Kasumi-1 (cell line): Measurements from ENCODE around the gene PYCR2.
"Not testable (repeated sequence)": the region's sequence is repeated elsewhere in the genome, so short reads cannot be mapped to it uniquely, and the experiment has no call there.

Source experiments
- DNase-seq, 2 experiments: peaks; one replicate each; lab custom pipeline; 2025; lab: John Stamatoyannopoulos, UW

Gene PYCR2

DNA sequence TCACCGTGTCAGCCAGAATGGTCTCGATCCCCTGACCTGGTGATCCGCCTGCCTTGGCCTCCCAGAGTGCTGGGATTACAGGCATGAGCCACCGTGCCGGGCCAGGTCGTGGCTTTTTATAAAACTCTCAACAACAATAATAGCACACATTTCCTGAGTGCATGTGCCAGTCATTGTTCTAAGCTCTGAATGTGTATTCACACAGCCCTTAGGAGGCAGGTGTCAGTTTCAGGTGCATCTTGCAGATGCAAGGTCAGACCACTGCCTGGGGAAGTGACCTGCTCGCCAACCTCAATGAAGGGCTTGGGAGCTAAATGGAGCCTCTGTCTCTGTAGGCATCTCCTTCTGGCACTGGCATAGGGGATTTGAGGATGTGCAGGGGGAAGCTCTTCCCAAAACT lies 18.5 kb upstream of the PYCR2 start:
- no peak for DNase-seq

DNA sequence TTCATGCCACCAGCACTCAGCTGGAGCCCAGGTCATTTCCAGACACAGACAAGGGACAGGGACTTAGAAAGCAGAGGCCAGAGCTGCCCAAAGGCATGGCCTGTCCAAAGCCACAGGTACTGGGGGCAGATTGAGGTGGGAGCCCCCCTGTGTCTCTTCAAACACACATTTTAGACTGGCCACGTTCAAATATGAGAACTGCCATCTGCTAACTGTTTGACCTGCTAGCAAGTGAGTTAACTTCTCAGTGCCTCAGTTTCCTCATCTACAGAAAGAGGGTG lies 17.8 kb upstream of the PYCR2 start:
- DNase-seq = no peak

DNA sequence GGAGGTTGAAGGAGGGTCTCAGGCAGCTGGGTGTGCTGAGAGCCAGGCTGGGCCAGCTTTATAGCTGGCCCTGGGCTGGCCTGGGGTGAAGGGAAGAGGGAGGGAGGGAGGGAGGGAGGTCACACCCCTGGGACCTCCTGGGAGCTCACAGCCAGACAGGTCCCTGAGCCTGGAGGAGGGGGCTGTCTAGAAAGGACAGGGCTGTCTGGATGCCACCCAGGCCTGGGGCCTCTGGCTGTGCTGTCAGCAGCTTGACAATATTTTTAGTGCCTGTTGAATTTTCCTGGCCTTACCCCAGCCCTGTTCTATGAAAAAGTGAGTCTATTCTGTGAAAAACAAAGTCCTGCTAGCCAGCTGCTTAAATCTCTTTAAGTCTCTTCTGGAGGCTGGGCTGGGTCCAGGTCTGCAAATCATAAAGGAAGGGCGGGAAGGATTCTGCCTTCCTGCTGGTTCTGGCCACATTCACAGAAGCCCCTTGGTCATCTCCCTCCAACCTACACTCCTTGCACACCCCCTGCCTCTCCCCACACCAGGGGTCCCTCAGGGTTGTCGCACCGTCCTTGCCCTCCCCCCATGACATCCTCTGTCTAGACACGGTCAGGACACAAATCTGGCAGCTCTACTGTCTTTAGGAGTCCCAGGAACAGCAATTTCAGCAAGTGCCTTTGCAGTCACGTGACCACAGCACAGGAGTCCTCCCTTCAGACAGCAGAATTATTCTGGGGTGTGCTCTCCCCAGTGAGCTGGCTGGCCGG lies 17.3 kb upstream of the PYCR2 start, which contains the start of gene LEFTY2:
LEFTY2 (minus strand) TSS at position 34 of the 755 bp plus-strand sequence. CDS start 80 bp downstream, outside the sequence.
- DNase-seq = no peak

DNA sequence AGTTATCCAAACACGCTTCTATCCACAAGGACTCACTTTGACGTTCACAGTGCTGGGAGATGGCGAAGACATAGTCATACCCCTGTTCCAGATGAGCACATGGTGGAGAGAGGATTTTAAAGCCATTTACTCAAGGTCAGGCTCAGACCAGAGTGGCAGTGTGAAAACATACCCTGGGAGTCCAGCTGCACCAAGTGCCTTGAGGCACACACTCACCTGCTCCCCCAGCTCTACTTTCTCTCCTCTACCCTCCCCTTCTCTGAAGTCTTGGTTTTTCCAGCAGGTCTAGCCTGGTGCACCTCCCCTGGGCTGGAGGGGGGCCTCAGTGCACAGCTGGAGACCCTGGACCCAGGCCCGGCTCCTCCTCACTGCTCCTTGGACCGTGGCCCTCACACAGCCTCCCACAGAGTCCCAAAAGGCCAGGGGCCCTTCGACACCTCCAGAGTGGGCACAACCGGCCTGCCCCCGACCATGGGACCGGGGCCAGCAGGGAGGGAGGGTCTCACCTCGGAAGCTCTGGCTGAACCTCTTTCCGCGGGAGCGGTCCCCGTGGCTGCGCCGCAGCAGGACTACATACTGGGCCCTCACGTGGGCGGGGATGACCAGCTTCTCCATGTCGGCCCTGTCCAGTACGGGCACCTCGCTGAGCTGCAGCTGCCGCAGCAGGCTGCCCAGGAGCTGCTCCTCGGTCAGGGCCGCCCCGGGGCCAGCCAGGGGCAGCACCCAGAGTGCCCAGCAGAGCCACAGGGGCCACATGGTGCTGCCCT lies 16.5 kb upstream of the PYCR2 start:
- DNase-seq = no peak

DNA sequence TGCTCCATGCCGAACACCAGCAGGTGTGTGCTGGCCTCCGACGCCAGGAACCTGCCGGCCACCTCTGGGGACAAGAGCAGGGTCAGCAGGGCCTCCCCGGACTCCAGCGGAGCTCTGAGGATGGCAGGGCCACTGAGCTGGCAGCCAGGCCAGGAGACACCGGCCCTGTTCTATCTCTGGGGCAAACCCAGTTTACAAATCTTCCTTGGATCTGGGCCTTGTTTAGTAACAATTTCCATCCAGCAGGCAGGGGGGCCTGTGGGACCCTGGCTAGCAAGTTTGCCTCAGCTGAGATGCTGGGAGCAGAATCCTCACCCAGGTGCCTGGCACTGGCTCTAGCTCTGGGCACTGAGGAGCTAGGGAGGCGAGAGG lies 15.9 kb upstream of the PYCR2 start:
- not testable (repeated sequence) for DNase-seq

DNA sequence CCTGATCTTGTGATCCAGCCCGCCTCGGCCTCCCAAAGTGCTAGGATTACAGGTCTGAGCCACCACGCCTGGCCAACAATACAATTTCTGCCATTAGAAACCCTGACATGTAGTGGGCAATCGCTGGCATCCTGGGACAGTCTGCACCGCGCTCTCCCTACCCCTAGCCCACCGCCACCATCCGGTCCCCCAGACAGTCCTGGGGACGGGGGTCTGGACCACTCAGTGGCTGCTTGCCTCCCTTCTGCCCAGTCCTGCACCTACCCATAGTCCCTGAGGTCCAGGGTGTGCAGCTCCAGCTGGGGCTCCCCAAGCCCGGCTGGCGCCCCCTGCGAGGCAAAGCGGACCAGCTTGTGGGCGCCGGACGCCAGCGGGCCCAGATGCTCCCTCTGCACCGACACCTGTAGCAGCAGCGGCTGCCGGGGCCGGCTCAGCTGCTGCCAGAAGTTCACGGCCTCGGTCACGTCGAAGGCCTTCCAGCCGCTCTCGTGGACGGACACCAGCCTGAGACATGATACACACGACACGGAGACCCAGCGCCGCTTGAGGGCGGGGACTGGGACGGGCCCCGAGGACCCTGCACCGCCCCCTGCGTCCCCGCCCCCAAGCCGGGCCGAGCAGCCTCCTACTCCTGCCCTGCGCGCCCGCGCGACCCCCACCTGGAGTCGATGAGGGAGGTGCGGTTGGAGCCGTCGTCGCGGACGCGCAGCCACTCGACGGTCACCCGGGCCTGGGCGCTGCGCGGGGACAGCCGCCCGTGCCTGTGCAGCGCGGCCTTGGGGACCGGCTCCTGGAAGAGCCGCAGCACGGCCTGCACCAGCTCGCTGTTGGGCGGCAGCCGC lies 15.3 kb upstream of the PYCR2 start:
- not testable (repeated sequence) for DNase-seq

DNA sequence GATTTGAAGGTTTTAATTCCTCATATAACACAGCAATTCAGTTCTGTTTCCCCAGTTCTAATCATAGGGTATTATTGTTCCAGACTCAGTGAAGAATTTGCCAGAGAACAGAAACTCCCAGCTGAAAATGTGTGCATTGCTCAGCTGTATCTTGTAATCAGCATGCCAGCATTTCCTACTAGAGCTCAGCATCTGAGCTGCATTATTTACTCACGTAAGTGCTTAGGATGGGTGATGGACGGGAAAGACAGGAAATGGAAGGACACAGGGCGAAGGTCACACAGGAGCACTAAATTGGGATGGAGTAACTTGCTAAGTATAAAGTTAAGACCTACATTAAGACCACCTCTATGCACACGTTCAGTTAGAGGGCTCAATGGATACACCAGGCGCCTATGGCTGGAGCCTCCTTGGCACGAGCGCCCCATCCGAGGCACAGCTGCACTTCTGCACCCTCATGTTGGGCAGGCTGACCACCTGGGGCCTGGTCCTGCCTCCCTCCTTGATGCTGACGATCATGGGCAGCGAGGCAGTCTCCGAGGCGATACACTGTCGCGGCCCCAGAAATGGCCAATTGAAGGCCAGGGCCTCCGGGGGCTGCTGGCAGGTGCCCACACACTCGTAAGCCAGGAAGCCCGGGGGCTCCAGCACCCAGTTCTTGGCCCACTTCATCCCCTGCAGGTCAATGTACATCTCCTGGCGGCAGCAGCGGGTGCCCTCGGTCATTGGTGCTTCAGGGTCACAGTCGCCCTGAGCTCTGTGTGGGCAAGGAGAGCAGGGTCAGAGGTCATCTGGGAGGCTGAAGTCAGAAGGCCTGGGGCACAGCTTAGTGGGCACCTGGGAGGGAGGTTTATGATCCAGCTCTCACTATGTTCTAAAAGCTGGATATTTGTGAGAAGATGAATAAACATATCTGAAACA lies 13.3 kb upstream of the PYCR2 start:
- DNase-seq = no peak

DNA sequence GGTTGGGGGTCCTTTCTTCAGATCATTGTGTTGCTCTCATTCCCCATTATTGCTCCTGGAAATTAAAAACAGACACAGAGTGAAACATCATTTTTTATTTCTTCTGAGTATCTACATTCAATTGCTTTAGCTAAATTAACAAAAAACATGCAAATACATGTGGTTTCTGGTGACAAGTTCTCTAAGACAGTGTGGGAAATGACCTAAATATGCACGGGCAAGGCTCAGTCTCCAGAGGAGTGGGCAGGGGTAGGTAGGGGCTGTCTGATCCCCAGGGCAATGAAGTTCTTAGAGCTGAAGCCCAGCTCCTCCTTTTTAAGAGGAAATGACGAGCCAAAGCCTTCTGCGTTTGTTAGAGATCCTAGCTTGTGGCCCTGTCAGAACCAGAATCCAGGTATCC lies 12.5 kb upstream of the PYCR2 start:
- no peak for DNase-seq

DNA sequence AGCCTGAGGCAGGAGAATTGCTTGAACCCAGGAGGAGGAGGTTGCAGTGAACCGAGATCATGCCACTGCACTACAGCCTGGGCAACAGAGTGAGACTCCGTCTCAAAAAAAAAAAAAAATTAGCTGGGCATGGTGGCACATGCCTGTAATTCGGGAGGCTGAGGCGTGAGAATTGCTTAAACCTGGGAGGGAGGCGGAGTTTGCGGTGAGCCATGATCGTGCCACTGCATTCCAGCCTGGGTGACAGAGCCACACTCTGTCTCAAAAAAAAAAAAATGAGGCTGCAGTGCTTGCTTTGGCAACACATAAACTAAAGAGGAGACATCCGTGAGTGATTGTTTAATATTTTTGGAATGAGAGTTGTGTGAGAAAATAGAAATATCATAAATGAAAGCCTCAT lies 12.0 kb upstream of the PYCR2 start:
- not testable (repeated sequence) for DNase-seq

DNA sequence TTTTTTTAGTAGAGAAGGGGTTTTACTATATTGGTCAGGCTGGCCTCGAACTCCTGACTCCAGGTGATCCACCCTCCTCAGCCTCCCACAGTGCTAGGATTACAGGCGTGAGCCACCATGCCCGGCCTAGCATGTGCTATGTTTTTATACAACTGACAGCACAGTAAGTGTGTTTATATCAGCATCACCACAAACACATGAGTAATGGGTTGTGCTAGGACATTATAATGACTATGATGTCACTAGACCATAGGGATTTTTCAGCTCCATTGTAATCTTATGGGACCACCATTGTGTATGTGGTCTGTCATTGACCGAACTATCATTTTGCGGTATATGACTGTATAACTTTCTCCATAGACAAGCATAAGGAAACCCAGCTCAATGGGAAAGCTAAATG lies 10.7 kb upstream of the PYCR2 start:
- no peak for DNase-seq

DNA sequence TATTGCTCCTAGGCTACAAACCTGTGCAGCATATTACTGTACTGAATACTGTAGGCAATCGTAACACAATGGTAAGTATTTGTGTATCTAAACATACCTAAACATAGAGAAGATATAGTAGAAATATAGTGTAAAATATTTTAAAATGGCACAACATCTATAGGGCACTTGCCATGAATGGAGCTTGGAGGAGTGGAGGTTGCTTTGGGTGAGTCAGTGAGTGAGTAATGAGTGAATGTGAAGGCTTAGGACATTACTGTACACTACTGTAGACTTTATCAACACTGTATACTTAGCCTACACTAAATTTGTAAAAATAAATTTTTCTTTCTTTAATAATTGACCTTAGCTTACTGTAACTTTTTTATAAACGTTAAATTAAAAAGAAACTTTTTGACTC lies 9.0 kb upstream of the PYCR2 start:
- no peak for DNase-seq

DNA sequence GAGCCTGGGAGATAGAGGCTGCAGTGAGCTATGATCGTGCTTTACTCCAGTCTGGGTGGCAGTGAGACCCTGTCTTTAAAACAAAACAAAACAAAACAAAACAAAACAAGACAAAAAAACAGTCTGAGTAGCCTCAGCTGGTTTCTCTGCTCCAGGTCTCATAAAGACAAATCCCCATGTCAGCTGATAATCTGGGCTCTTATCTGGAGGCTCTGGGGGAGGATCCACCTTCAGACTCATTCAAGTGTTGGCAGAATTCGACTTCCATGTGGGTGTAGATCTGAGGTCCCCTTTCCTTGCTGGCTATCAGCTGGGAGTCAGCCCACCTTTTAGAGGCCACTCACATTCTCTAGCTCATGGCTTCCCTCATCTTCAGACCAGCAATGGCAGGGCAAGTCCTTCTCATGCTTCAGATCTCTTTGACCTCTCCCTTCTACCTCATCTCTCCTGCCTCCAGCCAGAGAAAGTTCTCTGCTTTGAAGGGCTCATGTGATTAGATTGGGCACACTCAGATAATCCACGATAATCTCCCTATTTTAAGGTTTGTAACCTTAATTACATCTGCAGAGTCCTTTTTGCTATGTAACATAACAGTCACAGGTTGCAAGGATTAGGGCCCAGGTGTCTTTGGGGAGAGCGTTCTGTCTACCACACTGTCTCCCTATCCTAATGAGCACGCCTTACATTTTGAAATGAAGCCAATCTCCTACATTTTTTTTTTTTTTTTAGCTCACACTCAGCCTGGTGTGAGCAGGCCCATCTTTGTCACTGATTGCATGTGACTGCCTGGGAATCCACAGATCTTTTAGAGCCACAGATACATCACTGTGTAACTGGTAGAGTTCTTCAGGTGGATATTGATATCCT lies 7.5 kb upstream of the PYCR2 start:
- no peak for DNase-seq

DNA sequence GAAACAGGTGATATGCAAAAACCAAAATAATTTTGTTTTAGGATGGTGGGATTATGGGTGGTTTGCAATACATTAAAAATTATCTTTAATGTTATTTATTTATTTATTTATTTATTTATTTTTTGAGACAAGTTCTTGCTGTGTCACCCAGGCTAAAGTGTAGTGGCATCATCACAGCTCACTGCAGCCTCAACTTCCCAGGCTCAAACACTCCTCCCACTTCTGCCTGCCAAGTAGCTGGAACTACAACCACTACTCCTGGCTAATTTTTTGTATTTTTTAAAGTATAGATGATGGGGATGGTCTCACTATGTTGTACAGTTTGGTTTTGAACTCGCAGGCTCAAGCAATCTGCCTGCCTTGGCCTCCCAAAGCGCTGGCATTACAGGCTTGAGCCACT lies 6.5 kb upstream of the PYCR2 start:
- DNase-seq = no peak

DNA sequence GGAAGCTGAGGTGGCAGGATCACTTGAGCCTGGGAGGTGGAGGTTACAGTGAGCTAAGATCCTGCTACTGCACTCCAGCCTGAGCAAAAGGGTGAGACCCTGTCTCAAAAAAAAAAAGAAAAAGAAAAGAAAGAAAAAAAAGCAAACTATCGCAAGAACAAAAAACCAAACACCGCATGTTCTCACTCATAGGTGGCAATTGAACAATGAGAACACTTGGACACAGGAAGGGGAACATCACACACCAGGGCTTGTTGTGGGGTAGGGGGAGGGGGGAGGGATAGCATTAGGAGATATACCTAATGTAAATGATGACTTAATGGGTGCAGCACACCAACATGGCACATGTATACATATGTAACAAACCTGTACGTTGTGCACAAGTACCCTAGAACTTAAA lies 5.4 kb upstream of the PYCR2 start:
- DNase-seq = not testable (repeated sequence)

DNA sequence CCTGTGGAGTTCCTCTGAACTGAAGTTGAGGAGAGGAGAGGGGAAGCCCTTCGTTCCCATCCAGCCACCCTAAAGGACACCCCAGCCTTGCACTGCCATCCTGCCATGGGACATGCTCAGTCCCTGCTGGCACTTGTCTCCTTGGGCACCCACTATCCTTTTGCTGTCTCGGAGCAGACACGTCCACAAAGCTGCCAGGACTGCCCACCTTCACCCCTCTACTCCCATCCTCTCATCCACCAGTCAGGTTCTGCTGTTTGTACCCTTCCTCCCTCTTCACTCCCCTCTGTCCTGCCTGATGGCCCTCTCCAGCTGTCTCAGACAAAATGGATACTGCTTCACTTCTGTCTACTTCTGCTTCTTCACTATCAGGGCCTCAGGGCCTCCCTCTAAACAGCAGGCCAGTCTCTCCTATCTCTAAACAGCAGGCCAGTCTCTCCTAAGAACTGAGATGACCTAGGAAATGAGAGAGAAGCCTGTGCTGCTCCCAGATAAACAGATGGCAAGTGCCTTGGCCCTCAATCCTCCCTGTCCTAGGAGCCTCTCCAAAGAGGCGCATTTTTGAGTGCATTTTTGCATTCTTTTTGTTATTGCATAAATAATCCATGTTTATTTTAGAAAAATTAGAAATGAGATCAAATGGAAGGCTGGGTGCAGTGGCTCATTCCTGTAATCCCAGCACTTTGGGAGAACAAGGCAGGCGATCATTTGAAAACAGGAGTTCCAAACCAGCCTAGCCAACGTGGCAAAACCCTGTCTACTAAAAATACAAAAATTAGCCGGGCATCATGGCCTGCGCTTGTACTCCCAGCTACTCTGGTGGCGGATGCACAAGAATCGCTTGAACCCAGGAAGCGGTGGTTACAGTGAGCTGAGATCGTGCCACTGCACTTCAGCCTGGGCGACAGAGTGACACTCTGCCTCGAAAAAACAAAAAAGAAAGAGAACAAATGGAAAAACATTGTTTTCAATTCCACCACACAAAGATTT lies 4.4 kb upstream of the PYCR2 start:
- DNase-seq = no peak

DNA sequence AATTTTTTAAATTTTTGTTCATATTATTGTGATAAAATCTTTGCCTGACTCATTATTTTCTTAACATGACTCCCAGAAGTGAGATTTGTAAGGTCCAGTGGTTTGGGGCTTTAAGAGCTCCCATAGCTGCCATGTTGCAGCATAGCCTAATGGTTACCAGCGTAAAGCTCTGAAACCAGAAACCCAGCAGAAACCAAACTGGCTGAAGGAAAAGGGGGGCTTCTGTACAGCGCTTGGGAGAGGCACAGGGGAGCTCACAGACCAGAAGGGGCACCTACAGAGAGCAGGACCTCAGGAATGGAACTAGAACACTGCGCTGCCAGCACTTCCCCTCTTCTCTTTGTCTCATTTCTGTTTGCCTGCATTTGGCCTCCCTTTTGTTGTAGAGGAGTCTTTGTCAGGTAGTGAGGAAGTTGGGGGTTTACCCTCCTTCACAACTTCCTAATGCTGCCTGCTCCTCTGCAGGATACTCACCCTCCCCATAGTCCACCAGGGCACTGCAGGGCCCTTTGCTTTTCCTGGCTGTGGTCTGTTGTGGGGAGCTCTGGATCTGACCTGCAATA lies 2.6 kb upstream of the PYCR2 start:
- peak; percentile 55 to 57 for DNase-seq

DNA sequence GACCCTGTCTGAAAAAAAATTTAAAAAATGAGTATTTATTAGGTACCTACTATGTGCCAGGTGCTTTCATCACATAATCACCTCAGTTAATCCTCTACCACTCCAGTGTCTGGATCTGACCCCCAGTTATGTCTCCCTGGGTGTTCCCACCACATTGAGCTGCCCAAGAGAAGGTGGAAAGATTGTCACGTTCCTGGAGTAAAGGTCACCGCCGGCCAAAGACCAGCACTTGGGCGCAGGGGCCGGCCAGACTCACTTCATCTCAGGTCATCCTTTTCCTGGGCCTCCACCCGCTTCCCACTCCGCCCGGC lies 714 bp downstream of the PYCR2 start:
- no peak for DNase-seq

DNA sequence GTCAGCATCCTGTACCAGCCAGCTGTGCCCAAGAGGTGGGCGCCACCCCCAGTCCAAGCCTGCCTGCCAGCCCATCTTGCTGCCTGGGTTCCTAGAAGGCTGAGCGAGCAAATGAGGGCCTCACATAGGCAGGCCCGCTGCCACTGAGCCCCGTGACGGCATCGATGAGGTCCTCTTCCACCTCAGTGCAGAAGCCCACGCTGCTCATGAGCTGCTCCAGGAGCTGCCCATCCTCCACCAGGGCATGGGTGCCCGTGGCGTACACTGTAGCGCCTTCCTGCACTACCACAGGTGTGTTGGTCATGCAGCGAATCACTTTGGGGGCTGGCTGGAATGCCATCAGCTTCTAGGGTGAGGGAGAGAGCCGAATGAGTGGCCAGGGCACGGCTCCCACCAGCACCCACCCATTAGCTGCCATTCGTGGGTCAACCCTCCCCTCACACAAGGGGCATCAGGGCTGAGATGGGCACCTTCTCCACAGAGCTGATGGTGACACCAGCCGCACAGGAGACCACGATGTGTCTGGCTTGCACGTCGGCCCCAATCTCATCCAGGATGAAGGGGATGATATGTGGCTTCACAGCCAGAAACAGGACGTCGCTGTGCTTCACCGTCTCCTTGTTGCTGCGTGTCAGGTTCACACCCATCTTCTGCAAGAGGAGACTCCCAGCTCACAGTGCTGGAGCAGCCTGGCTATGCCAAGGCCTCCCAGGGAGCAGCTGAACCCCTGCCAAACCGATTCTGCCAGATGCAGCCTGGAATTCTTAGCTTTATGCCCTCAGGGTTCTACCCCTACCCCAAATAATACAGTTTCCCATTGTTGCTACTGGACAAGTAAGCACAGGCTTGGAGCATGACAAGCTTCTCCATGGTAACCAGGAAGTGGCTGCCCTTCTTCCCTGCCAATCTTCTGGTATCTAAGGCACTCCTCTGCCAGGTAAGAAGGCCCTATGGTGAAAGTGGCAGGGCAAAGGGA lies 2.0 kb downstream of the PYCR2 start:
- no peak for DNase-seq
